Fibroblast of mammary gland (primary cell): ENCODE results near the gene BCAP29.

Experiments
- DNase-seq: peaks from one replicate; pipeline ENCODE4 v3.0.0-alpha.2; 2010; ENCODE audit warnings: low read depth
- H3K4me3 ChIP-seq: 2 replicates; pipeline ENCODE4 v1.5.1; 2011; ENCODE audit warnings: low read depth, mild to moderate bottlenecking, low read length, moderate library complexity; ENCODE audit not compliant: control insufficient read depth
- TF ChIP-seq, protein P1 (sequence below): conservative IDR thresholded peaks from 2 replicates; pipeline ENCODE4 v1.5.1; 2011; ENCODE audit warnings: low read depth, low read length, inconsistent platforms; ENCODE audit not compliant: control insufficient read depth, insufficient read depth

BCAP29 gene

DNA sequence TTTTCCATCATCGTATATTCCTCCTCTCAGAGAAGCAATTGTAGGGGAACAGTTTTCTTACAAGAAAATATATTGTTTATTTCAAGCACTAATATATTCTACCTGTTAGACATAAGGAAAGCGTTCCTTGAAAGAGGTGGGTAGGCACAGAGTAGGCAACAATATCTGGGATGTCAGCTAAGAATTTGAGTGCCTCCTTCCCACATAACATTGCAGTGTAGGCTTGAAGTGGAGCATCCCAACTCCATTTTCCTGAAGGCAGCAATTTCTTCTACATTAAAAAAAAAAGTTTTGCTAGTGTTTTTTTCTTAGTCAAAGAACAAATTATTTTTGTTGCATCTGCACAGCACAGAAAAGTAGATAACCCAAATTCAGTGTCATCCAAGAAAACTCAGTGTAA, 20.8 kb downstream of the BCAP29 start:
- H3K4me3 ChIP-seq, result no peak overlapping the region
- TF ChIP-seq, protein P1, sequence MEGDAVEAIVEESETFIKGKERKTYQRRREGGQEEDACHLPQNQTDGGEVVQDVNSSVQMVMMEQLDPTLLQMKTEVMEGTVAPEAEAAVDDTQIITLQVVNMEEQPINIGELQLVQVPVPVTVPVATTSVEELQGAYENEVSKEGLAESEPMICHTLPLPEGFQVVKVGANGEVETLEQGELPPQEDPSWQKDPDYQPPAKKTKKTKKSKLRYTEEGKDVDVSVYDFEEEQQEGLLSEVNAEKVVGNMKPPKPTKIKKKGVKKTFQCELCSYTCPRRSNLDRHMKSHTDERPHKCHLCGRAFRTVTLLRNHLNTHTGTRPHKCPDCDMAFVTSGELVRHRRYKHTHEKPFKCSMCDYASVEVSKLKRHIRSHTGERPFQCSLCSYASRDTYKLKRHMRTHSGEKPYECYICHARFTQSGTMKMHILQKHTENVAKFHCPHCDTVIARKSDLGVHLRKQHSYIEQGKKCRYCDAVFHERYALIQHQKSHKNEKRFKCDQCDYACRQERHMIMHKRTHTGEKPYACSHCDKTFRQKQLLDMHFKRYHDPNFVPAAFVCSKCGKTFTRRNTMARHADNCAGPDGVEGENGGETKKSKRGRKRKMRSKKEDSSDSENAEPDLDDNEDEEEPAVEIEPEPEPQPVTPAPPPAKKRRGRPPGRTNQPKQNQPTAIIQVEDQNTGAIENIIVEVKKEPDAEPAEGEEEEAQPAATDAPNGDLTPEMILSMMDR, result no peak
- DNase-seq, result no peak

DNA sequence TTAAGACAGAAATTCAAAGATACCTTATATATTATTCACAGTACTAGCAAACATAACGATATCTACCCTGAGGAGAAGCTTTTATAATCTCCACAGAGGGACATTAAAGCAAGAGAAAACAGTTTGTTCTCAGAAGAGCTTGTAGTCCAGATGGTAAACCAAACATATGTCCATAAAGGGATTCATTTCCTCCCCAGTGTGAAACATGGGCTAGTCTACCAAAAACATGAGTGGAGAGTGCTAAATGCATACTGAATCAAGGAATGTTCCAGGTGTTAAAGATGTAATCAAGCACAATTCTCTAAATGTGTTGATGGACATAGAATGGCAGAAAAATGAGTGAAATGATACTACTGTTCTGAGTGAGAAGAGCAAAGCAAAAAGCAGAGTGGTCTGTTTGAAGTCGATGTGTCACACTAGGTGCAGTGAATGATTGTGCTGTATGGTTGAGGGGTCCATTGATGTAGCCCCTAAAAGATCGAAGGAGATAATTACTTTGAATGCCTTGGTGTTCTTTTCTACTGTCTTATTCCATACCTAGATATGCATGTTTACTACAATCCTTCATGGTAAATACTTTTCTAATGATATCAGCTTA, 25.3 kb downstream of the BCAP29 start:
- TF ChIP-seq, protein P1, result no peak
- no peak for DNase-seq
- no peak overlapping the region for H3K4me3 ChIP-seq

- TF ChIP-seq, protein P1, result no peak
- H3K4me3 ChIP-seq, result no peak overlapping the region
- no peak for DNase-seq
These were observed 26.3 kb downstream of the BCAP29 start for GRCh38 chr7:107606303-107606702.

DNA sequence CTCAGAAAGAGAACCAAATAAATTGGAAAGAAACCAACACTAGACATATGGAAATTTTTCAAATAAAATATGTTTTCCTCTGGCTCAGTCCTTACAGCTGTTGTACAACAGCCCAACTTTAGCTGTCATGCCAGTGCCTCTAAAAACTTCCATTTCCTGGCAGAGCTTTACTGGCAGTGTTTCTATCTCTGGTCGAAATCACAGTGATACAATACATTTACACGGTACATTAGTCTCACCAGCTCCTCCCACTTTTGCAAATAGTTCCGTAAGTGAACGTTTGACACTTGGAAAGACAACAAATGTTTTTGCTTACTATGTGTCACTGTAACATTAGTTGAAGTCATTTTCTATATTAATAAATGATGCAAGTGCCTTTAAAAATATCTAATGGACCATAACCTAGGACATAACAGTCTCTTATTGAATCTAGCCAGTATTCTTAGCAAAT, 29.8 kb downstream of the BCAP29 start:
- TF ChIP-seq, protein P1, result no peak
- no peak for DNase-seq
- no peak overlapping the region for H3K4me3 ChIP-seq

DNA sequence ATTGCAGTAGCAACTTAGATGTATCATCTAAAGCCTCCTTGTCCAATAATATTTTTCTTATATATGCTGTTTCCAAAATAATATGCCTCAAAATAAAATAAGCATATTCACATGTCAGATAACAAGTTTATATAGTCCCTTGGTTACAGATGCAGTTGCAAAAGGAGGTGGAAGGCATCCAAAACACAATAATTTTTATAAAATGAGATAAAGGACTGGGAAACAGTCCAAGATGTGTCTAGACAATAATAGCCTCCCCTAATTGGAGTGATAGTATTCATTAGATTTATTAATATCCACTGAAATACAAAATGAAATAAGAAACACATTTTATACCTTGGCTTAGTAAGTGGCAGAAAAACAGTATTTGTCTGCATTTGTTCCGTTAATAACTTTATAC, 30.3 kb downstream of the BCAP29 start:
- H3K4me3 ChIP-seq, result no peak overlapping the region
- TF ChIP-seq, protein P1, result no peak
- no peak for DNase-seq

GRCh38 chr7:107613439-107613838, 33.4 kb downstream of the BCAP29 start:
- H3K4me3 ChIP-seq, result no peak overlapping the region
- TF ChIP-seq, protein P1, result no peak
- no peak for DNase-seq

- peak; percentile 30 for DNase-seq
- TF ChIP-seq, protein P1, result no peak
- no peak overlapping the region for H3K4me3 ChIP-seq
These were observed 33.9 kb downstream of the BCAP29 start for GRCh38 chr7:107613948-107614347.
